ENCODE measurements around the gene LSAMP. TPM values are rescaled to one million over a fixed set of nuclear protein-coding genes. Genes with fewer than 3 reads are reported as not detected.
"Not testable (repeated sequence)": the region's sequence is repeated elsewhere in the genome, so short reads cannot be mapped to it uniquely, and the experiment has no call there.

Gene LSAMP
- total RNA-seq, 1 donor from 2014 or later = 1.1 TPM

GRCh38 chr3:115760716-115761115 lies 684.6 kb downstream of the LSAMP start:
- H3K9me3 Mint-ChIP-seq (ENCODE audit: low read depth) = peaks cover 5% of the 10 kb centered on the region
- TF ChIP-seq CTCF (IDR thresholded peaks at IDR 0.05) = no peak
- no peaks in the 10 kb centered on the region for H3K27me3 Mint-ChIP-seq (ENCODE audit: low read depth)
- H3K4me3 Mint-ChIP-seq (ENCODE audit: unreplicated experiment) = no peak overlapping the region
- H3K4me1 Mint-ChIP-seq (ENCODE audit: low read depth) = peaks cover 3% of the 10 kb centered on the region
- no peak overlapping the region for H3K27ac Mint-ChIP-seq (ENCODE audit: unreplicated experiment)
- DNase-seq (ENCODE audit: low spot score) = no peak
- no peaks in the 10 kb centered on the region for H3K36me3 Mint-ChIP-seq (ENCODE audit: low read depth)

GRCh38 chr3:115758076-115758763 lies 687.1 kb downstream of the LSAMP start:
- Mint-ChIP-seq H3K9me3 (ENCODE audit: low read depth) (peaks cover 18% of the 10 kb centered on the region), H3K4me3 (ENCODE audit: unreplicated experiment) (no peak overlapping the region), H3K27me3 (ENCODE audit: low read depth) (peaks cover 16% of the 10 kb centered on the region), H3K27ac (ENCODE audit: unreplicated experiment) (no peak overlapping the region), H3K4me1 (ENCODE audit: low read depth) (peaks cover 3% of the 10 kb centered on the region), H3K36me3 (ENCODE audit: low read depth) (peaks cover 10% of the 10 kb centered on the region)
- TF ChIP-seq CTCF (IDR thresholded peaks at IDR 0.05) = no peak
- no peak for DNase-seq (ENCODE audit: low spot score)

- Mint-ChIP-seq H3K9me3 (ENCODE audit: low read depth) (peaks cover 27% of the 10 kb centered on the region), H3K36me3 (ENCODE audit: low read depth) (peaks cover 20% of the 10 kb centered on the region), H3K27me3 (ENCODE audit: low read depth) (peaks cover 29% of the 10 kb centered on the region)
- DNase-seq (ENCODE audit: low spot score); H3K4me1 Mint-ChIP-seq (ENCODE audit: low read depth); H3K27ac Mint-ChIP-seq (ENCODE audit: unreplicated experiment); H3K4me3 Mint-ChIP-seq (ENCODE audit: unreplicated experiment): not testable (repeated sequence)
These were observed 692.3 kb downstream of the LSAMP start for GRCh38 chr3:115752978-115753377.
